ENCODE results near the gene NELFB. TPM values are rescaled to one million over a fixed set of nuclear protein-coding genes. Genes with fewer than 3 reads are reported as not detected.
A peak's percentile ranks its signal among the peaks of the same experiment; 100 is the strongest.

The NELFB gene
- total and polyA plus RNA-seq, 9 of the 15 experiments (the other 6 are each of a cell fraction or from before 2014, with no cell fraction given), result 0.24 to 84.0 (median 29.7) TPM

DNA sequence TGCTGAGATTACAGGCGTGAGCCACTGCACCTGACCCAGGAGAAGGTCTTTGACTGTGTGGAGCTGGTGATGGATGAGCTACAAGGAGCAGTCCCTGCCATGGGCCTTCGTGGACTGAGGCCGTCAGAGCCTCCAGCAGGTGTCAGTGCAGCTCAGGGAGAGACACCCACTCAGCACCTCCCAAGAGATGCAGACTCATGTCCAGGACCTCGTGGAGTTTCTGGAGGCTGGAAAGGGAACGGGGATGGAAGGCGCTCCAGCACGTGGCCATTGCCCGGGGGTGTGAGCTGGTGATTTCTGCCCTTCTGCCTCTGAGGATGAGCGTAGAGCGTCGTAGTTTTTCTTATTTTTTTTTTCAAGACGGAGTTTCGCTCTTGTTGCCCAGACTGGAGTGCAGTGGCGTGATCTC, 31.9 kb downstream of the NELFB start (continued):
- TF ChIP-seq CC2D1A (IDR thresholded peaks at IDR 0.05), result peak; percentile 43; the same call in 1 of the 2 replicates
- TF ChIP-seq MAZ (CRISPR knock-in tag; conservative IDR thresholded peaks at IDR 0.05 in 1 of 2, IDR thresholded peaks at IDR 0.05 in 1 of 2), result peak in 1 of 2 experiments; percentile 50; a peak in 2 of 4 replicates
- TF ChIP-seq ZNF830 (CRISPR knock-in tag; IDR thresholded peaks at IDR 0.05), result no peak
- peak; percentile 82; the same call in 1 of the 2 replicates for TF ChIP-seq ZBTB33 (CRISPR knock-in tag; IDR thresholded peaks at IDR 0.05)
- no peak; the same call in 1 of the 2 replicates for TF ChIP-seq ZNF263 (CRISPR knock-in tag; IDR thresholded peaks at IDR 0.05; ENCODE audit: borderline replicate concordance)
- TF ChIP-seq, protein P1, sequence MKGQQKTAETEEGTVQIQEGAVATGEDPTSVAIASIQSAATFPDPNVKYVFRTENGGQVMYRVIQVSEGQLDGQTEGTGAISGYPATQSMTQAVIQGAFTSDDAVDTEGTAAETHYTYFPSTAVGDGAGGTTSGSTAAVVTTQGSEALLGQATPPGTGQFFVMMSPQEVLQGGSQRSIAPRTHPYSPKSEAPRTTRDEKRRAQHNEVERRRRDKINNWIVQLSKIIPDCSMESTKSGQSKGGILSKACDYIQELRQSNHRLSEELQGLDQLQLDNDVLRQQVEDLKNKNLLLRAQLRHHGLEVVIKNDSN (CRISPR knock-in tag; IDR thresholded peaks at IDR 0.05), result peak; percentile 76
- no peak for TF ChIP-seq TRIM25 (IDR thresholded peaks at IDR 0.05; ENCODE audit: borderline replicate concordance)
- peak; percentile 46 for TF ChIP-seq NUFIP1 (IDR thresholded peaks at IDR 0.05; ENCODE audit: partially characterized antibody)
- TF ChIP-seq CTCF (IDR thresholded peaks at IDR 0.05 in 2 of 3, conservative IDR thresholded peaks at IDR 0.05 in 1 of 3; ENCODE audit: insufficient read depth in 2 of 3, low read depth in 1 of 3, low read length in 3 of 3), result peak; percentile 82 to 86 (median 82)
- TF ChIP-seq SOX6 (IDR thresholded peaks at IDR 0.05), result 0 out of 2 replicates have a peak, but pooled peaks have one; percentile 16
- TF ChIP-seq KLF1 (tag; IDR thresholded peaks at IDR 0.05), result no peak
- TF ChIP-seq C11orf30 (IDR thresholded peaks at IDR 0.05; ENCODE audit: low read depth), result peak; percentile 65
- no peak for TF ChIP-seq ZNF589 (CRISPR knock-in tag; IDR thresholded peaks at IDR 0.05; ENCODE audit: low read depth)
- TF ChIP-seq ZNF395 (CRISPR knock-in tag; IDR thresholded peaks at IDR 0.05), result no peak
- no peak for TF ChIP-seq BRD4 (IDR thresholded peaks at IDR 0.05)
- TF ChIP-seq CBX3 (IDR thresholded peaks at IDR 0.05; ENCODE audit: borderline replicate concordance in 1 of 2, low read length in 2 of 2), result peak in 1 of 2 experiments; percentile 60; a peak in 1 of 3 replicates
- TF ChIP-seq NONO (IDR thresholded peaks at IDR 0.05; ENCODE audit: low read depth in 2 of 2, low read length in 1 of 2), result 0 out of 4 replicates have a peak, but pooled peaks of 1 of the 2 experiments have one; percentile 59
- TF ChIP-seq, protein P2, sequence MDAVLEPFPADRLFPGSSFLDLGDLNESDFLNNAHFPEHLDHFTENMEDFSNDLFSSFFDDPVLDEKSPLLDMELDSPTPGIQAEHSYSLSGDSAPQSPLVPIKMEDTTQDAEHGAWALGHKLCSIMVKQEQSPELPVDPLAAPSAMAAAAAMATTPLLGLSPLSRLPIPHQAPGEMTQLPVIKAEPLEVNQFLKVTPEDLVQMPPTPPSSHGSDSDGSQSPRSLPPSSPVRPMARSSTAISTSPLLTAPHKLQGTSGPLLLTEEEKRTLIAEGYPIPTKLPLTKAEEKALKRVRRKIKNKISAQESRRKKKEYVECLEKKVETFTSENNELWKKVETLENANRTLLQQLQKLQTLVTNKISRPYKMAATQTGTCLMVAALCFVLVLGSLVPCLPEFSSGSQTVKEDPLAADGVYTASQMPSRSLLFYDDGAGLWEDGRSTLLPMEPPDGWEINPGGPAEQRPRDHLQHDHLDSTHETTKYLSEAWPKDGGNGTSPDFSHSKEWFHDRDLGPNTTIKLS (IDR thresholded peaks at IDR 0.05; ENCODE audit: borderline replicate concordance, low read depth), result peak; percentile 42; the same call in 1 of the 2 replicates
